NCI-H774 (cell line): ENCODE results near the gene COA3.

ENCODE experiments used
- DNase-seq: peaks from one replicate; lab custom pipeline; 2025; lab: John Stamatoyannopoulos, UW

Gene COA3

DNA sequence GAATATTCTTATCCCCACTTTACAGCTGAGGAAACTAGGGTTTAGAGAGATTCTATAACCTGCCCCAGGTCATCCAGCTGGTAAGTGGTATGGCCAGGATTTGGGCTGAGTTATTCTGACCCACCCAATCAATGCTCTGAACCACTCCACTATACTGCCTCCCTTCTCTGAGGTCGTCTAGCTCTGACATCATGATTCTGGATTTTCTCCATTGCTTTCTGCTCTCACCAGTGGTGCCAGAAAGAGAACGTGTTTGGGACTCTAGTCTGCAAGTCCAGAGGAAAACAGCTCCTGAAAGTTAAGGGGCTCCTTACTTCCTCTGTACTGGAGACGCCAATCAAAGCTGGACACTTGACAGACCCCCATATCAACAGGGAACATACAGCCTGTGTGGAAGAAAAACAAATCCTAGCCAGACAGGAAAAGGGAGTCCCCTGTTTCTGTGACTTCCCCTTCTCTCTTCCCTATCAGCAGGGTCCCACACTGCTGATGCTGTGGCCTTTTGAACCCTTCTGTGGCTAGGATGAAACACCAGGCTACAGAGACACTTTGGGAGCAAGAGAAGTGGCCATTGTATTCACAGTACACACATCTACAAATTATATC is 47.7 kb downstream of the COA3 start:
- no peak for DNase-seq

DNA sequence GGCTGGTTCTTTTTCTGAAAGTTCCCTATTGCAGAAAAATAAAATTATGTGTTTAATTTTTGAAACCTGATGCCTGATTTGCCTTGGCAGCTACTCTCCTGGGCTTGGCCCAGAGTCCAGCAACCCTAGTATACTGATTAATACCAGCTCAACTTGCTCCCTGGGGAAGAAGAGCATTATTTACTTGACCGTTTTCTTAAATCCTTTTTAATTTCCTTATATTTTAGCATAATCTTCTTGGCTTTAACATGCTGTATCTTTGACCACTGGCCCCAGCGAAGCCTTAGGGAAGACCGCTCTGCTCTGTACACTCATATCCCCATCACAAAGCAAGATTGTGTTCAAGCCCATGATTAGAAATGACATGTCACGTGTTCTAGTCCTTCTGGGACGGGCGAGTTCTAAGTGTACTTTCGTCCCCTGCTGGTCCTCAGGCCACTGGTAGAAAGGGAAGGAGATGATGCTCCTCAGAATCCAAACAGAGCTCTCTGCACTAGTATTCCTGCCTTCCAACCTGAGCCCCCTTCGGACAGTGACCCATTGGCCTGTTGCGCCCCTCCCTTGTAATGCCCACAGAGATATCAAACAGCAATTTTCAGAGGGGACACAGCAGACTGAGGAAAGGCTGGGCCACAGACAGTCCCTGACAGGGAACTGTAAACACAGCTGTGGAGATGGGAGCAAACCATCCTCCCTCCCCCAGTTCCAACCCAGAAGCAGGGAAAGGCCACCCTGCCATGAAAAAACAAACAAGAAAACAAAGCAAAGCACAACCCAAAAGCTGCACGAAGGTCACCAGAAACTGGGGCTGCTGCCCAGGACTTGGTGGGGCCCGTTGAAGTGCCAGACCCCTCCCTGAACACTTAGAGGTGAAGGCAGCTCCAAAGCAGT is 49.4 kb downstream of the COA3 start:
- DNase-seq = no peak

DNA sequence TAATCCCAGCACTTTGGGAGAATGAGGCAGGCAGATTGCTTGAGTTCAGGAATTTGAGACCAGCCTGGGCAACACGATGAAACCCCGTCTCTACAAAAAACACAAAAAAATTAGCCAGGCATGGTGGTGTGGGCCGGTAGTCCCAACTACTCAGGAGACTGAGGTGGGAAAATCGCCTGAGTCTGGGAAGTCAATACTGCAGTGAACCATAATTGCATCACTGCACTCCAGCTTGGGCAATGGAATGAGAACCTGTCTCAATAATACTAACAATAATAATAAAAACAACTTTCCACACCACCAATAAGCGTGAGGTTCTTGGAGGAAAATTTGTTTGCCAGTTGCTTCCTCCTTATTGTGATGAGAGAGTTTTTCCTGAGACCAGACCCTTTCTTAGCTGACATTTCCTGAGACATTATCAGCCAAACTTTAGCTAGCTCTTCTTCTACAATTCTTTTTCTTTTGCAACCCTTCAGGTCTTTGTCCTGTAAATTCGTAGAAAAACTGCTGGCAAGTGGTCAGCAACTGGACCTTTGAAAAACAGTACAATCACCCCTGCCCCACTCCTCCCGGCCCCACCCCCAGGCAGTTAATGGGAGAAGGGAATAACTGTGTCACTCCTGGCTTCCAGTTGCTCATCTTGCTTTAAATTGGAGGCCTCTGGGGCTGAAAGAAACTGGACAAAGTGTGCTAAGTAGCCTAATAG is 50.1 kb downstream of the COA3 start:
- DNase-seq = no peak
